Right lung (tissue), 10 donors: ENCODE data around the gene TTC39C. TPM values are rescaled to one million over a fixed set of nuclear protein-coding genes. Genes with fewer than 3 reads are reported as not detected.

Experiments
- DNase-seq, 2 donors: peaks; one replicate each; pipeline ENCODE4 v3.0.0-alpha.2; 2013
- long read RNA-seq, 8 donors: transcript quantifications; one replicate each; lab custom pipeline, GENCODE V29; 2026
- polyA plus RNA-seq, 5 donors: library from polyadenylated mRNA; unstranded; fragments of 120-200 nt; gene quantifications; one replicate each; pipeline versions ENCODE4 v1.2.1 to v1.2.3, GENCODE V29; 2013; ENCODE audit warnings: inconsistent platforms in 1 of 5, low replicate concordance in 1 of 5; ENCODE audit not compliant: insufficient read length in 5 of 5, insufficient read depth in 1 of 5

TTC39C gene
- polyA plus RNA-seq, result 10 to 100 TPM; 11.1 to 14.5 (median 13.2) TPM
- long read RNA-seq, donor 1, partial matches to known transcripts, result 0 of 3 reads
- long read RNA-seq, donor 1, other reads (novel, unspliced or antisense), result 0 of 3 reads
- long read RNA-seq, donor 2, partial matches to known transcripts, result 0 of 3 reads
- long read RNA-seq, donor 2, other reads (novel, unspliced or antisense), result 0 of 3 reads
- long read RNA-seq, donor 3, partial matches to known transcripts, result 0 of 3 reads
- long read RNA-seq, donor 3, other reads (novel, unspliced or antisense), result 0 of 3 reads
- long read RNA-seq, donor 4, partial matches to known transcripts, result 0 of 3 reads
- long read RNA-seq, donor 4, other reads (novel, unspliced or antisense), result 0 of 3 reads
- long read RNA-seq, donor 5, partial matches to known transcripts, result 0 of 4 reads
- long read RNA-seq, donor 5, other reads (novel, unspliced or antisense), result 0 of 4 reads
- long read RNA-seq, donor 6, partial matches to known transcripts, result 0 of 4 reads
- long read RNA-seq, donor 6, other reads (novel, unspliced or antisense), result 0 of 4 reads
- long read RNA-seq, donor 7, partial matches to known transcripts, result 0 of 3 reads
- long read RNA-seq, donor 7, other reads (novel, unspliced or antisense), result 0 of 3 reads
- long read RNA-seq, donor 8, partial matches to known transcripts, result 0 of 1 reads
- long read RNA-seq, donor 8, other reads (novel, unspliced or antisense), result 0 of 1 reads

DNA sequence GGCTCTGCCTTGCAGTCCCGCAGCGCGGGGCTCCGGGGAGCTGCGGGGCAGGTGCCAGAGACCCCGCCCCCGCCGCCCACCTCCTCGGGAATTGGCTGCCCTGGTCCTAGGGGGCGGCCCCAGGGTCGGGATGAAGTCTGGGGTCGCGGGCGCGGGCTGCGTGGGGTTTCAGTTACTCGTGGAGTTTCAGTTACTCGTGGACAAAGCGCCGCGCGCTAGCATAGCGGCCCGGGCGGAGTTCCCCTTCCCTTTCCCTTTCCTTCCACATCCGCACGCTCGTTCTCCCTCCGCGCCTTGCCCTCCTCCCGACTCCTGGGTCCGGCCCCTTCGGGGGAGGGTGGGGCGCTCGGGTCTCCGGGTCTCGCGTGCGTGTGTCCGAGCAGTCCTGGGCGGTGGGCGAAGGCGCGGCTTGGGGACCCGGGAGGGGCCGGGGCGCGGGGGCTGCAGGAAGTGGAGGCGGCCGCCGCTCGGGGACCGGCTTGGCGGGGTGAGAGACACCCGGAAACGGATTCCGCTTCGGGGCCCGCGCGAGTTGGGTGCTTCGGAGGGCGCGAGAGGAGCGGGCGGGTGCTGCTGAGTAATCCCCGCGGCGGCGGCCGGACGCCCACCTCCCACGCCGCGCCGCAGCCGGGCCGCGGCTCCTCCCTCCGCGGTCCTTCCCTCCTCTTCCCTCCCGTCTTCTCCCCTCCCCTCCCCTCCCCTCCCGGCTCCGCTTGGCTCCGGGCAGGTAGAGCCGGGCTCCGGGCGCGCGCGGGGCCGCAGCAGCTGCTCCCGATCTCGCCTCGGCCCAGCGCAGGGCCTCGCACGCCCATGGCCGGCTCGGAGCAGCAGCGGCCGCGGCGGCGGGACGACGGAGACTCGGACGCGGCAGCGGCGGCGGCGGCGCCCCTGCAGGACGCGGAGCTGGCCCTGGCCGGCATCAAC, at the start of gene TTC39C:
TSS of gene TTC39C (plus strand) at position 693 of the 924 bp plus-strand sequence. CDS start at position 811, 118 bp downstream.
- DNase-seq, result peak; percentile 63 to 68

DNA sequence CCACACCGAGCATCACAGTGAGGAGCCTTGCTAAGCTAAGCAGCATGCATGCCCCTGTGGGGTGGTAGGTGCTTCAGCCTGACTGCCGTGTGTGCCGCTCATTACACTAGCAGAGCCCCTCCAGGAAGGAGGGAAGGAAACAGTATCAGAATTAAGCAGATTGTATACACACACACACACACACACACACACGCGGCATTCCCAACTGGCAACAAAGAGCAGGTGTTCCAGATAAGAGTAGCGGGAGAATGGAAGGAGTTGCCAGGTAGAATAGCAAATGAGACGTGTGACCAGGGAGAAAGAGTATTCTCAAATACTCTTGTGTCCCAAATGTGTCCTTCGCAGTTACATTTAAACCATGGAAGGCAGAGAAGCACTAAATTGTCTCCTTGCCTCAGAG, 47.6 kb upstream of the TTC39C start:
- DNase-seq, result no peak

DNA sequence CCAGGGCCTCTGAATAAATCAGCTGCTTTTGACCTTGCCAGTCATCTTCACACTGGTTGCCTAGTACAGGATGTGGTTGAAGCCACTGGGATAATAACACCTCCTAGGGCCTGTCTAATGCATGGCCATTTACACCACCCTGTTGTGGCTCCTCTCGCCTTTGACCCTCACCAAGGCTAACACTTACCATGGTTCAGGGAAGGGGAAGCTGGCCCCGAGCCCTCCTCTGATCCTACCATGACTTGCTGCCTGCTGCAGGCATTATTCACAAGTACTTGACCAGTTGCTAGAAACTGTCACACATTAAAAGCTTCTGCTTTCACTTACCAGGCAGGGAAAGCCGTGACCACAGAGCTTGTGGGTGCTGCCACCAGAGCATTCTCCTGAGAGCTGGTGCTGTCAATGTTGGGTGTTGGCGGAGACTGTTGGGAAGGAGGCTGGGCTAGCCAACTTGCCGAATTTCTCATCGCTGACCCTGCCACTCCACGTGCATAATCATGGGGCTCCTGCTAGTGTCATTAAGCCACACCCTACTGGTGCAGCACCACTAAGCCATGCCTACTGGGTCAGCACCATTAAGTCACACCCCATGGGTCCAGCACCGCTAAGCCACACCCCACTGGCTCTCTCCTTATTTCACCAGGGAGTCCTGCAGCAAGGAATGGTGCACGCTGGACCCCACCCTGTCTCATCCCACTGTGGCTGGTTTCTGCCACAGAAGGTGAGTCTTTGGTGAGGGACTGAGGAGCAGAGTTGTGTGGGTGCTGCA, 47.0 kb upstream of the TTC39C start:
- DNase-seq, result no peak

DNA sequence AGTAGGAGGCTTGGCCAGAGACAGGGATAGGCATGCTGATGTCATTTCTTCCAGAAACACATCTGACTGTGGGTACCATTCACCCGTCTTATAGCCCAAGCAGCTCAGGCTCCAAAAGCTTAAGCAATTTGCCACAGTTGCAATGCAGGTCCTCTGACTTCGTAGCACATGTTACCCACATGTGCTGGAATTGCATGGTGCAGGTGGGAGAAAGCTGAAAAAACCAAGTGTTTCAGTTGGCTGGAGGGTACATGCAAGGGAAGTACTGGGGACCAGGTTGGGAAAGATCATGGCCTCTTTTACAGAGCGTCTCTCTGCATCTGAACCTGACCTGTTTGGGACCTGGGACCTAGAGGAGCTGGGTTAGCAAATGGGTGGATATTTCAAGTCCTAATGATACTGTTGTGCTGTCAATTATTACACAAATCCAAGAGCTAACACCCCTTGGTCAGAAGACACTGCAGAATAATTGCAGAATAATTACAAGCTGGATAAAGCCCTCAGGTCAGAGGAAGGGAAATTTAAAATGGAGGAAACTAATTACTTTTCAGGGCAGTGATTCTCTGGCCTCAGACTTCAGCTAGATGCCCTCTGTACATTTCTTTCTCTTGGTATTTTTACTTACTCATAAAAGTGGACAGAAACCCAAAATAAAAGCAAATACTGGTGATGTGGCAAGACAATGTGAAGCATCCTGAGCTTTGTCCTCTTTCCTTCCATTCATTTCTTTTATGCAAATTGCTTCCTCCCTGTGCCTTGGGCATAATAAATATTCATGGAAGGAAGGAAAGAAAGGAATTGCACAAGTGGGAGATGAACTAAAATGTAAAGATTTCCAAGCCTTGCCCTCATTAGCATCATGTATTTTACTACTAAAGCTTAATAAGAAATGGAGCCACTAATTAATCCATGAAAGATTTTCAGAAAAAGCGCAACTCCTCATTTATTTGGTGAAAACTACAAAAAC, 45.6 kb upstream of the TTC39C start:
- DNase-seq, result no peak

DNA sequence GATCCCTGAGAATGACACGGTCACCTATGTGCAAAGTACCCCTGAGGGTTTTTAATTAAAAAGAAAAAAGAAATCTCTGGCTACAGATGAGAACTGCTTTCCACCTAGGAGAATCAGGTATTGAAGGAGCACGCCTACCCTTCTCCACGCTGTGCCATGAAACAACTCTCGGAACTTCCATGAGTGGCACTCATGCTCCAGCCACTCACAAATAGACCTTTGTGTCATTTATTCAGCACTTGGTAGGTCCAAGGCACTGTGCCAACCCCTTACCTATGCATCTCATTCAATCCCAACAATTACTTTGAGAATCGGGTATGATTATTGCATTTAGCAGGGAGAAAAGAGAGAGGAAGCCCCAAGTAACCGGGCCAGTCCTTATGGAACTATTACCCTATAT, 44.9 kb upstream of the TTC39C start:
- DNase-seq, result no peak

DNA sequence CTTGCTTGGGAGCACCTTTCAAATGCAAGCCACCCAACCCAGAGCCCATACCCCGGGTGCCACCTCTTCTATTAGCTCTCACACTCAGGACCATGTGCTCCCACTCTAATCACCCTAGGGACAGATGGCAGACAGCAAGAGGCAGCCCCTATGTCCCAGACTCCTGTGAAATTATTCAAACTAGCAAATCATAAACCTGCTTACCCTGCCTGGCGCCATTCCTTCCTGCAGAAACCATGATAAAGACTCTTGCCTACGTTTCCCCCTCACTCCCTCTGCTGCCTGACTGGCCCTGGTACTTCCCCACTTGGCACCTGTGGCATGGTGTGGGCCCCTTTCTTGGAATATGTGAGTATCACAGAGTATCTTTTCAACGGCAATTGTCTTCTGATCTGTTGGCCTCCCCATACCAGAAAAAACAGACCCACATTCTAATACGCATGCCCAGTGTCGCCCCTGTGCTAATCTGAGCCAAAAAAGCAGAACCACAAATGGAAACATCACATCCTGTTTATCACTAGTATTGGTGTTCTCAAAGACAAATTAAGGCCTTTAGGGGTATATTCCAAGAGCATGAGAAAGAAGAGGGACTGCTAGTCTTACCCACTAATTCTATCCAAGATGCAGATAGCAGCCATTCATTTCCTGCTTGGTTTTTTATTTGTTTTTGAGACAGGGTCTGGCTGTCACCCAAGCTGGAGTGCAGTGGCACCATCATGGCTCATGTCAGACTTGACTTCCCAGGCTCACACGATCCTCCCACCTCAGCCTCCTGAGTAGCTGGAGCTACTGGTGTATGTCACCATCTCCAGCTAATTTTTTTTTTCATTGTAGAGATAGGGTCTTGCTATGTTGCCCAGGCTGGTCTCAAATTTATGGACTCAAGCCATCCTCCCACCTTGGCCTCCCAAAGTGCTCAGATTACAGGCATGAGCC, 44.1 kb upstream of the TTC39C start:
- no peak for DNase-seq

DNA sequence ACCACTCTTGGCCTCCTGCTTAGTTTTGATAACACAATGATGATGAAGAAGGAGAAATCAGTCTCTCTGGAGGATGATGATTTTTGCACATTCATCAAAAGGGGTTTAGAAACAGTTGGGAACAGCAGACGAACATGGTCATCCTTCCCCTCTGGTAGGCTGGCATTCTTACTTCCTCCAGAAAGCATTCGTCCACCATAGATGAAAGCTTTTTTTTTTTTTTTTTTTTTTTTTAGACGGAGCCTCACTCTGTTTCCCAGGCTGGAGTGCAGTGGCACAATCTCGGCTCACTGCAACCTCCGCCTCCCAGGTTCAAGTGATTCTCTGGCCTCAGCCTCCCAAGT, 43.5 kb upstream of the TTC39C start:
- no peak for DNase-seq

DNA sequence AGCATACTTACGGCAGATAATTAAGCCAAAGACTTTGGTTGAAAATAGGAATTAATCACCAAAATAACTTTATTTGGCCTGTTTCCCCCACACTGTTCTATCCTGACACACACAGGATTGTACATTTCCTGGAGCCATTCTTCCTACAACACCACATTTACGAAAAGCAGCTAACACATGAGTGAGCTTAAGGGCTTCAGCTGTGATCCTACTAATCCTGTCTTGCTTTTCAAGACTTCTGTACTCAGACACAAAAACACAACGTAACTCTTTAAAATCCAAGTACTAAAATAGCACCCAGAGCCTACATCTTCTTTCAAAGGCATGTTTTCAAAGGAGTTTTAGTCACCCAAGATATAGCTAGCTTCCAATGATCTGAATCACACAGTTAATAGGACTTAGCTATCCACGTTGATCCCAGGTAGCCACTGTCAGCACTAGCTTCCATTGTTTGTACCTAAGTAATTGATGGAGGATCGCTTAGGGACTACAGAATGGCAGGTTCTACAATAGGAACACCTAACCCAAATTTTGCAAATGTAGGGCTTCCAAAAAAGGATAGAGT, 42.8 kb upstream of the TTC39C start:
- DNase-seq, result no peak

DNA sequence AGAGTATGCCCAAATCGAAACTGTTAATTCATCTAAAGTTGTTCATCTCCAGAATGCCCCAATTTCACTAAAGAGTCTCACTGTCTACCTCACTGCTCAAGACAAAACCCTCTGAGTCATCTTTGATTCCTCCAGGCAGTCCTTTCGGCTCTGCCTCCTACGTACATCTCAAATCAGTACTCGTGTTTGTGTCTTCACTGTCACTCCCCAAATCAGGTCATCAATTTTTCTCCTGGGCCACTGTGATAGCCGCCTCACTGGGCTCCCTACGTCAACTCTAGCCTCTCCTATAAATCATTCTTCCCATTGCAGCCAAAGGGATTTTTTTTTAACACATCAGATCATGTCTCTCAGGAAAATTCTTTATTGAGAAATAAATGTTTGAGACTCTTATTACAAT, 42.1 kb upstream of the TTC39C start:
- no peak for DNase-seq

DNA sequence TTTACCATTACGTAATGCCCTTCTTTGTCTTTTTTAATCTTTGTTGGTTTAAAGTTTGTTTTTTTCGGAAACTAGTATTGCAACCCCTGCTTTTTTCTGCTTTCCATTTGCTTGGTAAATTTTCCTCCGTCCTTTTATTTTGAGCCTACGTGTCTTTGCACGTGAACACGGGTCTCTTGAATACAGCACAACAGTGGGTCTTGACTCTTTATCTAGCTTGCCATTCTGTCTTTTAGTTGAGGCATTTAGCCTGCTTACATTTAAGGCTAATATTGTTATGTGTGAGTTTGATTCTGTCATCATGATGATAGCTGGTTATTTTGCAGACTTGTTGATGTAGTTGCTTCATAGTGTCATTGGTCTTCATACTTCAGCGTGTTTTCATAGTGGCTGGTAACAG, 37.5 kb upstream of the TTC39C start:
- DNase-seq, result no peak

DNA sequence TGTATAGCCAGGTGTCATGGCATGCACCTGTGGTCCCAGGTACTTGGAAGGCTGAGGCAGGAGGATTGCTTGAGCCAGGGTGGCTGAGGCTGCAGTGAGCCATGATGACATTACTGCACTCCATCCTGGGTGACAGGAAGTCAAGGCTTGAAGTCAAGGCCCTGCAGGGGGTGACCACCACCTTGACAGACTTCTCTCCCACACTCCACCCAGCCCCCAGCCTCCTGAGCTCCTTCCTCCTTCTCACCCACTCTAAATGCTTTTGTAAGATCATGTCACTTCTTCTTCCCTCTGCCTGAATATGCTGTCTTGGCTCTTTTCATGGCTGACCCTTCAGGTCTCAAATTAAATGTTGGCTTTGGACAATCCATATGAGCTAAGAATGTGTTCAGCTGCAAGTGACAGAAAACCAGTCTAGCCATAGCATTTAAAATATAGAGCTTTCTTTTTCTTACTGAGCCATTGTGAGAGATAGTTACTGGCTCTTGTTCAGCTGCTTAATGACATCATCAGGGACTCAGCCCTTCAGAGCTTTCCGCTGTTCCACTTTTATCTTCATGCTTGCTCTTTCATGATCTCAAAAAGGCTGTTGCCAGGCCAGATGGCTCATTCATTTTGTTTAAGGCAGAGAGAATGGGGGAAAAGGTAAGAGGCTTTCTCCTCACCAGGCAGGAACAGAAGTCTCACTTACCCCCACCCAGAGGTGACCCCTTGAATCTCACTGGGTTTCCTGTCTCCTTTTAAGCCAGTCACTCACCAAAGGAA, 36.7 kb upstream of the TTC39C start:
- DNase-seq, result no peak

DNA sequence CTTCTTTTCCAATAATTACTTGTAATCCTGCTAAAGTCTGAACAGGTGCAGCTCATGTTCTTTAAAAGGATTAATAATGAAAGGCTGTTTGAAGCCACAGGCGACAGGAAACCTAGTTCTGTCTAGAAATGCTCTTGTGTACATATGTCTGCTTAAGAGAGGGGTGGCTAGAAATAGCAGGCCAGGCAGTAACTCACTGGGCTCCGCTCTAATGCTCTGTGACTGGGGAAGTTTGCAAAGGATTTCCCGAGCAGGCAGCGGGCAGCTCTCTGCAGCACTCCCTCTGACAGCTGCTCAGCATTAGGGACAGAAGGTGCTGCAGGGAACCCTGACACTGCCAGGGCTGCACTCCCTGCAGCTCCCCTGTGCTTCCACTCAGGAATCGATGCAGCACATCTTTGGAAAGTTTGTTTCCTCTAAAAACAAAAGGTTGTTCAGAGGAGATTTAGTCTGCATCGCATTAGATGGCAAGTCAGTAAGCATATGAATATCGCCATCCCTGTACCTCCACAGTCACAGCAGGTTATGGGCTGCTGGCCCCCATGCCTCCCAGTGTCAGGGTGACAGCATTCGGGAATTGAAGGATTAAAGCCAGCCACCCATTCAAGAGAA, 33.1 kb upstream of the TTC39C start:
- no peak for DNase-seq

DNA sequence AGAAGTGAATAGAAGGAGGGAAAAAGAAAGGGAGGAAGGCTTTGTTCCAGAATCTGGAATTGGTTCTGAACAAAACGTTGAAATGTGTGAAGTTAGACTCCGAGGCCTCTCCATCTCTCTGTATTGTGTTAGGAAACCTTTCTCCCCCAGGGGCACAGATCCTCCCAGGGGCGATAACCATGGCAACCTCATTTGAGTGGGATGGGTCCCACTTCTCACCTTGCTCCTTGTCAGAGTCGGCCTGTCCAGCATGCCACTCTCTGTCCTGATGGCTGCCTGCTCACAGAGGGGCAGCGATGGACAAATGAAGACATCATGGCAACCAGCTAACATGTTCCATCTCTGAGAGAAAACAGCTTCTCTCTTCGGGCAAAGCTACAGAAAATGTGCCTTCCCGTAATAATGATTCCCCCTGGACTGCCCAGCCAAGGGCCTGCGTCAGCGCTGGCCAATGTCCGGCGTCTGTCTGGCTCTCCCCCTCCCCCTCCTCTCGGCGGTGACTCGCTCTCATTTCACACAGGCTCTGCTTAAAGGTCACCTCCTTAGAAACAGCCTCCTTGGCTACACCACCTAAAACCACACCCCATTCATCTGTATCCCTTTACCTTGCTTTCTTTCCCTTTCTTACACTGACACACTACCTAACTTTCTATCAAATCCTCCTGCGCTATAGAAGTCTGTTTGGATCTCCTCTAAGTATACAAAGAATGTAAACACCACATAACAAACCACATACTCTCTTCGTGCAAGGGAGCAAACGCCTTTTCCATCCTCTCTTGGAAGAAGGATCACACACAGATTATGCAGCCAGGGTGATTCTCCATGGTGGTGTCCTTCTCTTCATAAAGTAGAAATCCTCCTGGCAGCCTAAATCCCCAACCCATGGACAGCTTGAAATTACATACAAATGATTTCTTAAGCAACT, 32.1 kb upstream of the TTC39C start:
- peak; percentile 57 to 70 for DNase-seq

DNA sequence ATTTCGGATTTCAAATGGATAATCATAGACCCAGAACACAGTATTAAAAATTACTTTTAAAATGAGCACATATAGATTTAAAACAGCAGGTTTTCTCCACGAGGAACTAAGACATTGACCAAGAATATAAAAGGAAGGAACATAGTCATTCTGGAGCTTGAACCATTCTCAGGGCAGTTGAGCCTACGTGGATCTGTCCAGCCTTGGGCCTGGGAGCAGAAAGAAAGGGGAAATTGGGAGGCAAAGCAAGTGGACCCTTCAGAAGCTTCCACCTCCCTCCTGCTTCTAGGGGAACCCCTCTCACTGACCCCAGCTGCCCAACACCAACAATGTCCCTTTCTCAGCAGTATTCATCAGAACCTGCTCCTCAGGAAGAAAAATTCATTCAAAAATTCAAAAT, 31.4 kb upstream of the TTC39C start:
- no peak for DNase-seq

DNA sequence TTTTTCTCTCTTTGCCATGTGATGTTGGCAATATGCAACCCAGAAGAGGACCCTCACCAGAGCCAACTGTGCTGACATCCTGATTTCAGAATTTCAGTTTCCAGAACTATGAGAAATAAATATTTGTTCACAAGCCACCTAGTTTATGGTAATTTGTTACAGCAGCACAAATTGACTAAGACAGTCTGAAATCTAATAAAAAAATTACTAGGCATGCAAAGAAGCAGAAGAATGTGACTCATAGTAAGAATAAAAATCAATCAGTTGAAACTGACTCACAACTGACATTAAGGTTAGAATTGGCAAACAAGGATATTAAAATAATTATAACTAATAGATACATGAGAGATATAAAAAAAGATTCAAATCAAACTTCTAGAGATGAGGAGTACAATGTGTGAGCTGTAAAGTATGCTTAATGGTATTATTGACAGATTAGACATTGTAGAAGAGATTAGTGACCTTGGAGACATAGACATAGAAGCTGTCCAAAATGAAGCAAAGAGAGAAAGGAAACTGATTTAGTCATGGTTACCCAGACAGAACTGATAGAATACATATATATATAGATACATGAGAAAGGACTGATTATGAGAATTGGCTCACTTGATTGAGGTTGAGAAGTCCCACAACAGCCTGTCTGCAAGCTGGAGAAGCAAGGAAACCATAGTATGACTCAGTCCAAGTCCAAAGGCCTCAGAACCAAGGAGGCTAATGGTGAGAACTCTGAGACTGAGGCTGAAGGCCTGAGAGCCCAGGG, 27.8 kb upstream of the TTC39C start:
- no peak for DNase-seq
